DMS114 treated with DMSO at 0.1 percent for 48 hours (cell line): ENCODE results near the gene GPC3.
"Not testable (repeated sequence)": the region's sequence is repeated elsewhere in the genome, so short reads cannot be mapped to it uniquely, and the experiment has no call there.

ENCODE experiments used
- DNase-seq: peaks from one replicate; lab custom pipeline; 2025; ENCODE audit not compliant: unreplicated experiment; lab: John Stamatoyannopoulos, UW

Gene GPC3

GRCh38 chrX:133999031-133999705, 13.8 kb upstream of the GPC3 start:
- DNase-seq = no peak

- no peak for DNase-seq
Measured at GRCh38 chrX:133995759-133996158, 10.4 kb upstream of the GPC3 start.

- no peak for DNase-seq
Measured at GRCh38 chrX:133994576-133994975, 9.2 kb upstream of the GPC3 start.

GRCh38 chrX:133992882-133993281, 7.5 kb upstream of the GPC3 start:
- no peak for DNase-seq

- DNase-seq = no peak
Measured at GRCh38 chrX:133991814-133992213, 6.4 kb upstream of the GPC3 start.

GRCh38 chrX:133991057-133991456, 5.7 kb upstream of the GPC3 start:
- DNase-seq = not testable (repeated sequence)

GRCh38 chrX:133989993-133990392, 4.6 kb upstream of the GPC3 start:
- no peak for DNase-seq

GRCh38 chrX:133989490-133989889, 4.1 kb upstream of the GPC3 start:
- DNase-seq = no peak

GRCh38 chrX:133988010-133988409, 2.6 kb upstream of the GPC3 start:
- no peak for DNase-seq

- DNase-seq = no peak
Measured at GRCh38 chrX:133987188-133987587, 1.8 kb upstream of the GPC3 start.

- DNase-seq = no peak
Measured at GRCh38 chrX:133985967-133986683, 731 bp upstream of the GPC3 start.

- no peak for DNase-seq
Measured at GRCh38 chrX:133984857-133985163, 584 bp downstream of the GPC3 start.

GRCh38 chrX:133983974-133984845, 1.2 kb downstream of the GPC3 start:
- no peak for DNase-seq

- DNase-seq = no peak
Measured at GRCh38 chrX:133983256-133983973, 2.0 kb downstream of the GPC3 start.

GRCh38 chrX:133981924-133982323, 3.5 kb downstream of the GPC3 start:
- no peak for DNase-seq

- no peak for DNase-seq
Measured at GRCh38 chrX:133980832-133981588, 4.4 kb downstream of the GPC3 start.

GRCh38 chrX:133980406-133980805, 5.0 kb downstream of the GPC3 start:
- no peak for DNase-seq

GRCh38 chrX:133979641-133980230, 5.7 kb downstream of the GPC3 start:
- DNase-seq = no peak

GRCh38 chrX:133973704-133974103, 11.7 kb downstream of the GPC3 start:
- no peak for DNase-seq

- DNase-seq = no peak
Measured at GRCh38 chrX:133972916-133973315, 12.5 kb downstream of the GPC3 start.
